Measurements from ENCODE around the gene ZNF556. TPM values are rescaled to one million over a fixed set of nuclear protein-coding genes. Genes with fewer than 3 reads are reported as not detected.

The ZNF556 gene
- total and polyA plus RNA-seq, 2 donors from 2014 or later: 0.56 to 0.76 TPM

GRCh38 chr19:2840794-2841791, 26.0 kb upstream of the ZNF556 start, which contains the start of gene ZNF555:
TSS of gene ZNF555 (plus strand) at chr19:2841475. CDS start at chr19:2841573, 98 bp downstream.
- H3K9me3 ChIP-seq (ENCODE audit: control insufficient read depth in 2 of 3, insufficient read depth in 1 of 3, low read length in 3 of 3): peaks cover 0 to 7% (median 0%) of the 10 kb centered on the region in 3 donors
- peak within 1 kb of the TSS; percentile 70 to 79 (median 77) for H3K4me3 ChIP-seq (ENCODE audit: low read length in 3 of 3)
- TF ChIP-seq CTCF (IDR thresholded peaks at IDR 0.05; ENCODE audit: borderline replicate concordance, extremely low read depth, insufficient read depth): peak; percentile 49
- DNase-seq (peak; percentile 99 to 100 (median 100)), FAIRE-seq (peak; percentile 94)
- peaks cover 0 to 4% (median 0%) of the 10 kb centered on the region in 3 donors for H3K36me3 ChIP-seq (ENCODE audit: control insufficient read depth in 2 of 3, insufficient read depth in 3 of 3, low read length in 3 of 3)
- peak within 1 kb of the TSS; percentile 91 to 93 for H3K27ac ChIP-seq (ENCODE audit: low read depth in 2 of 2, low read length in 2 of 2)
- H3K9ac ChIP-seq (ENCODE audit: low read length in 3 of 3): peak within 1 kb of the TSS; percentile 55 to 75 (median 69)
- intact Hi-C loops (cut with DNase I): no loop called here
- peaks cover 0 to 6% (median 0%) of the 10 kb centered on the region in 3 donors for H3K4me1 ChIP-seq (ENCODE audit: control insufficient read depth in 2 of 3, insufficient read depth in 2 of 3, low read depth in 1 of 3, low read length in 3 of 3)
- no peaks in the 10 kb centered on the region for H3K27me3 ChIP-seq (ENCODE audit: control insufficient read depth, insufficient read depth, low read length)

- Histone ChIP-seq H3K4me1 (ENCODE audit: control insufficient read depth in 2 of 3, insufficient read depth in 2 of 3, low read depth in 1 of 3, low read length in 3 of 3) (peaks cover 0 to 9% (median 0%) of the 10 kb centered on the region in 3 donors), H3K9me3 (ENCODE audit: control insufficient read depth in 2 of 3, insufficient read depth in 1 of 3, low read length in 3 of 3) (peaks cover 0 to 8% (median 0%) of the 10 kb centered on the region in 3 donors), H3K9ac (ENCODE audit: low read length in 3 of 3) (peak overlapping the region; percentile 29 to 75 (median 60)), H3K27ac (ENCODE audit: low read depth in 2 of 2, low read length in 2 of 2) (no peak overlapping the region), H3K36me3 (ENCODE audit: control insufficient read depth in 2 of 3, insufficient read depth in 3 of 3, low read length in 3 of 3) (peaks cover 0 to 4% (median 0%) of the 10 kb centered on the region in 3 donors), H3K27me3 (ENCODE audit: control insufficient read depth, insufficient read depth, low read length) (no peaks in the 10 kb centered on the region), H3K4me3 (ENCODE audit: low read length in 3 of 3) (peak overlapping the region; percentile 59 to 79 (median 70))
- no peak for TF ChIP-seq CTCF (IDR thresholded peaks at IDR 0.05; ENCODE audit: borderline replicate concordance, extremely low read depth, insufficient read depth)
- FAIRE-seq: no peak
- intact Hi-C loops (cut with DNase I): no loop called here
- peak in 1 of 5 donors; percentile 30 for DNase-seq
These were observed 25.1 kb upstream of the ZNF556 start for GRCh38 chr19:2841855-2842574.

GRCh38 chr19:2845107-2845506, 22.0 kb upstream of the ZNF556 start:
- Histone ChIP-seq H3K36me3 (ENCODE audit: control insufficient read depth in 2 of 3, insufficient read depth in 3 of 3, low read length in 3 of 3) (peaks cover 0 to 4% (median 0%) of the 10 kb centered on the region in 3 donors), H3K4me3 (ENCODE audit: low read length in 3 of 3) (no peak overlapping the region), H3K9me3 (ENCODE audit: control insufficient read depth in 2 of 3, insufficient read depth in 1 of 3, low read length in 3 of 3) (peaks cover 0 to 17% (median 0%) of the 10 kb centered on the region in 3 donors), H3K9ac (ENCODE audit: low read length in 3 of 3) (no peak overlapping the region), H3K27ac (ENCODE audit: low read depth in 2 of 2, low read length in 2 of 2) (no peak overlapping the region), H3K27me3 (ENCODE audit: control insufficient read depth, insufficient read depth, low read length) (no peaks in the 10 kb centered on the region), H3K4me1 (ENCODE audit: control insufficient read depth in 2 of 3, insufficient read depth in 2 of 3, low read depth in 1 of 3, low read length in 3 of 3) (peaks cover 0 to 9% (median 0%) of the 10 kb centered on the region in 3 donors)
- FAIRE-seq: no peak
- DNase-seq: no peak
- intact Hi-C loops (cut with DNase I): no loop called here
- no peak for TF ChIP-seq CTCF (IDR thresholded peaks at IDR 0.05; ENCODE audit: borderline replicate concordance, extremely low read depth, insufficient read depth)
